ENCODE measurements around the gene LGALS8. TPM values are rescaled to one million over a fixed set of nuclear protein-coding genes. Genes with fewer than 3 reads are reported as not detected.

LGALS8 gene
- total and polyA plus RNA-seq, 2 of the 4 experiments (the other 2 are of a cell fraction), result 41.3 to 57.7 TPM

GRCh38 chr1:236509203-236509602, 14.6 kb upstream of the LGALS8 start:
- TF ChIP-seq RAD21 (IDR thresholded peaks at IDR 0.05; ENCODE audit: low read length) (no peak), CEBPB (IDR thresholded peaks at IDR 0.05; ENCODE audit: low read depth, low read length) (no peak), NFE2L2 (IDR thresholded peaks at IDR 0.05; ENCODE audit: low read depth, low read length) (no peak), MAZ (IDR thresholded peaks at IDR 0.05; ENCODE audit: borderline replicate concordance, low read depth, low read length) (no peak), BHLHE40 (IDR thresholded peaks at IDR 0.05; ENCODE audit: low read depth, low read length) (no peak), ELK1 (IDR thresholded peaks at IDR 0.05; ENCODE audit: borderline replicate concordance, low read depth, low read length) (no peak)
- Histone ChIP-seq H2AK9ac (replicated peaks; ENCODE audit: low read depth, low read length, poor library complexity) (no peak overlapping the region), H3K79me1 (ENCODE audit: low read depth in 1 of 2, low read length in 2 of 2) (no peaks in the 10 kb centered on the region), H2BK5ac (ENCODE audit: low read depth, low read length, poor library complexity, severe bottlenecking) (no peak overlapping the region), H2BK15ac (ENCODE audit: low read depth, low read length) (no peak overlapping the region), H3K9ac (ENCODE audit: low read depth, low read length) (no peak overlapping the region), H3K14ac (replicated peaks; ENCODE audit: low read depth, low read length) (no peak overlapping the region), H2AFZ (replicated peaks; ENCODE audit: low read length, poor library complexity) (no peak overlapping the region), H3K27ac (ENCODE audit: insufficient read depth, low read length) (no peak overlapping the region), H2BK20ac (ENCODE audit: low read depth, low read length) (no peak overlapping the region), H4K5ac (ENCODE audit: low read depth, low read length) (no peak overlapping the region), H4K91ac (ENCODE audit: insufficient read depth, low read depth, low read length) (no peak overlapping the region), H3K56ac (ENCODE audit: extremely low read depth, insufficient read depth, low read length) (no peak overlapping the region), H3K18ac (ENCODE audit: low read depth, low read length) (no peak overlapping the region), H3K23ac (ENCODE audit: low read depth, low read length) (no peak overlapping the region), H4K20me1 (ENCODE audit: insufficient read depth, low read length) (no peaks in the 10 kb centered on the region), H4K8ac (ENCODE audit: low read depth in 2 of 2, low read length in 2 of 2) (no peak overlapping the region), H3K27me3 (ENCODE audit: control insufficient read depth, insufficient read depth, low read length) (peaks cover 2% of the 10 kb centered on the region; the same call in 1 of the 2 replicates), H2BK120ac (ENCODE audit: low read depth, low read length) (no peak overlapping the region), H2AK5ac (ENCODE audit: low read depth, low read length) (no peak overlapping the region), H3K9me3 (ENCODE audit: control insufficient read depth, insufficient read depth, low read length) (no peaks in the 10 kb centered on the region), H3K4me2 (ENCODE audit: low read depth, low read length) (no peak overlapping the region), H3K4me1 (ENCODE audit: control insufficient read depth, insufficient read depth, low read length) (peaks cover 2% of the 10 kb centered on the region; the same call in 1 of the 2 replicates), H3K9me1 (ENCODE audit: insufficient read depth, low read length) (no peaks in the 10 kb centered on the region), H3K4me3 (ENCODE audit: insufficient read depth, low read depth, low read length) (no peak overlapping the region), H3K36me3 (ENCODE audit: control insufficient read depth, insufficient read depth, low read length) (no peaks in the 10 kb centered on the region), H3K4ac (ENCODE audit: low read depth, low read length) (no peak overlapping the region)
- ATAC-seq (ENCODE audit: low read depth) (no peak), DNase-seq (no peak)
- WGBS, 2 experiments (ENCODE audit: extremely low coverage in 2 of 2, insufficient read length in 1 of 2), result no CpG with 5 or more reads among the region's 1 CpG
- dilution Hi-C loops (cut with HindIII; ENCODE audit: low sequenced_read_pairs, unreplicated experiment) (no loop called here), intact Hi-C loops (cut with micrococcal nuclease) (no loop called here), in situ Hi-C loops (cut with MboI; ENCODE audit: low sequenced_read_pairs) (no loop called here)
- ChIA-PET CTCF (interaction anchor here (0.6 kb wide), 1 partner anchor 26 kb away, joined by 3 read pairs; no protein-coding TSS in a partner anchor), POLR2A (ENCODE audit: unreplicated experiment) (no interaction called here)
- BruUV-seq (replicated peaks), result no TSS peak

Data from IMR-90 (cell line).